Measurements from ENCODE around the gene NHLRC4.

The NHLRC4 gene

GRCh38 chr16:606656-607307 lies 40.0 kb downstream of the NHLRC4 start:
- no peak for DNase-seq

- DNase-seq = peak; percentile 42
These were observed 41.2 kb downstream of the NHLRC4 start for GRCh38 chr16:608019-608418.

GRCh38 chr16:609316-609715 lies 42.5 kb downstream of the NHLRC4 start:
- no peak for DNase-seq

GRCh38 chr16:609984-610383 lies 43.2 kb downstream of the NHLRC4 start:
- DNase-seq = no peak

- DNase-seq = peak; percentile 65
These were observed 43.9 kb downstream of the NHLRC4 start for GRCh38 chr16:610513-611381.

- DNase-seq = no peak
These were observed 48.3 kb downstream of the NHLRC4 start for GRCh38 chr16:615122-615521.

GRCh38 chr16:616733-617586 lies 50.2 kb downstream of the NHLRC4 start:
- no peak for DNase-seq

- no peak for DNase-seq
These were observed 51.0 kb downstream of the NHLRC4 start for GRCh38 chr16:617855-618254.

Measured in stimulated activated CD4-positive, alpha-beta T cell treated with anti-CD3 and anti-CD28 coated beads, Interleukin-4, amount 100 ng/mL, for 24 hours (primary cell).